ENCODE data around the gene MRPL49.

DNA sequence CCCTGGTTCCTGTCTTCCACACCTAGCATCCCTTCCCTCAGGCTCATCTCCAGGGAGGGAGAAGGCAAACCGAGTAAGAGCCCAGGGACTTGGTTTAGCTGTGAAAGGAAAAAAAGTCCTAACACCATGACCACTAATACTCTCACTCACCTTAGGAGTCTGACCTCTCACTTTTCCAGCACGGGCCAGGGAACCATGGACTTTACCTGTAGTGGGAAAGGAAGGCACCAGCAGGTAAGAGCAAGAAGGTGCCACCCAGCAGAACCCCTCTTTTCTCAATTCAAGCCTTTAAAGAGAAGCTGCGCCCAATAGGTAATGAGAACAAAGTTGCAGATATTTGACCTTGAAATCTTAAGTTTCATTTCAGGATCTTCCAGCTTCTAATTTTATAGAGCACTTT lies 1.3 kb upstream of the MRPL49 start:
- TF ChIP-seq, protein P1, sequence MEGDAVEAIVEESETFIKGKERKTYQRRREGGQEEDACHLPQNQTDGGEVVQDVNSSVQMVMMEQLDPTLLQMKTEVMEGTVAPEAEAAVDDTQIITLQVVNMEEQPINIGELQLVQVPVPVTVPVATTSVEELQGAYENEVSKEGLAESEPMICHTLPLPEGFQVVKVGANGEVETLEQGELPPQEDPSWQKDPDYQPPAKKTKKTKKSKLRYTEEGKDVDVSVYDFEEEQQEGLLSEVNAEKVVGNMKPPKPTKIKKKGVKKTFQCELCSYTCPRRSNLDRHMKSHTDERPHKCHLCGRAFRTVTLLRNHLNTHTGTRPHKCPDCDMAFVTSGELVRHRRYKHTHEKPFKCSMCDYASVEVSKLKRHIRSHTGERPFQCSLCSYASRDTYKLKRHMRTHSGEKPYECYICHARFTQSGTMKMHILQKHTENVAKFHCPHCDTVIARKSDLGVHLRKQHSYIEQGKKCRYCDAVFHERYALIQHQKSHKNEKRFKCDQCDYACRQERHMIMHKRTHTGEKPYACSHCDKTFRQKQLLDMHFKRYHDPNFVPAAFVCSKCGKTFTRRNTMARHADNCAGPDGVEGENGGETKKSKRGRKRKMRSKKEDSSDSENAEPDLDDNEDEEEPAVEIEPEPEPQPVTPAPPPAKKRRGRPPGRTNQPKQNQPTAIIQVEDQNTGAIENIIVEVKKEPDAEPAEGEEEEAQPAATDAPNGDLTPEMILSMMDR (IDR thresholded peaks at IDR 0.05): no peak
- TF ChIP-seq EZH2 (IDR thresholded peaks at IDR 0.05; ENCODE audit: borderline replicate concordance, insufficient read depth, low read depth, low read length, poor library complexity, severe bottlenecking): no peak

Measured in B cell (primary cell).